Mammary epithelial cell (primary cell): ENCODE results near the gene SSBP2.

Experiments
- EZH2 ChIP-seq: IDR thresholded peaks from 2 replicates; pipeline ENCODE4 v1.6.1; 2012; ENCODE audit warnings: low read length, inconsistent platforms, borderline replicate concordance
- TF ChIP-seq, protein P1 (sequence below), 2 donors: IDR thresholded peaks in 1 of 2; conservative IDR thresholded peaks in 1 of 2; 2 replicates each; pipeline ENCODE4 v1.5.1; 2011 to 2012; ENCODE audit warnings: inconsistent platforms in 2 of 2, low read length in 2 of 2, mild to moderate bottlenecking in 2 of 2, control low read depth in 1 of 2, low read depth in 1 of 2; ENCODE audit not compliant: insufficient read depth in 1 of 2; ENCODE audit errors: extremely low read depth in 1 of 2

DNA sequence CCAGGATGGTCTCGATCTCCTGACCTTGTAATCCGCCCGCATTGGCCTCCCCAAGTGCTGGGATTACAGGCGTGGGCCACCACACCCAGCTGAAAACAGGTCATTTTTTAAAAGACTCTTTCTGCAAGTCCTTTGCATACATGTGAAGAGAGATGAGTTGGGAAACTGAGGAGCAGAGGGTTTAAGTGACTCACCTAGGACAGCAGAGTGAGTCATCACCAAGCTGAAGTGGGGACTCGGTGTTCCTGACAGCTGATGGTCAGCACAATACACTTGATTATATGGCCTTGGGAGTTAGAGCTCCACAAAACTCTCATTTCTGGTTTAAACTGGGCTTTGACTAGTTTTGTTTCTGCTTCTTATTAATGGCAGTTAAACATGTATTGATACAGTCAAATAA is 38.1 kb upstream of the SSBP2 start:
- TF ChIP-seq, protein P1, sequence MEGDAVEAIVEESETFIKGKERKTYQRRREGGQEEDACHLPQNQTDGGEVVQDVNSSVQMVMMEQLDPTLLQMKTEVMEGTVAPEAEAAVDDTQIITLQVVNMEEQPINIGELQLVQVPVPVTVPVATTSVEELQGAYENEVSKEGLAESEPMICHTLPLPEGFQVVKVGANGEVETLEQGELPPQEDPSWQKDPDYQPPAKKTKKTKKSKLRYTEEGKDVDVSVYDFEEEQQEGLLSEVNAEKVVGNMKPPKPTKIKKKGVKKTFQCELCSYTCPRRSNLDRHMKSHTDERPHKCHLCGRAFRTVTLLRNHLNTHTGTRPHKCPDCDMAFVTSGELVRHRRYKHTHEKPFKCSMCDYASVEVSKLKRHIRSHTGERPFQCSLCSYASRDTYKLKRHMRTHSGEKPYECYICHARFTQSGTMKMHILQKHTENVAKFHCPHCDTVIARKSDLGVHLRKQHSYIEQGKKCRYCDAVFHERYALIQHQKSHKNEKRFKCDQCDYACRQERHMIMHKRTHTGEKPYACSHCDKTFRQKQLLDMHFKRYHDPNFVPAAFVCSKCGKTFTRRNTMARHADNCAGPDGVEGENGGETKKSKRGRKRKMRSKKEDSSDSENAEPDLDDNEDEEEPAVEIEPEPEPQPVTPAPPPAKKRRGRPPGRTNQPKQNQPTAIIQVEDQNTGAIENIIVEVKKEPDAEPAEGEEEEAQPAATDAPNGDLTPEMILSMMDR (conservative IDR thresholded peaks at IDR 0.05 in 1 of 2, IDR thresholded peaks at IDR 0.05 in 1 of 2; ENCODE audit: extremely low read depth in 1 of 2, insufficient read depth in 1 of 2, low read depth in 1 of 2, low read length in 2 of 2): no peak
- TF ChIP-seq EZH2: no peak
